ENCODE data around the gene DYNLRB1. TPM values are rescaled to one million over a fixed set of nuclear protein-coding genes. Genes with fewer than 3 reads are reported as not detected.

DYNLRB1 gene
- total and polyA plus RNA-seq, 2 of the 13 experiments (the other 11 are each of a cell fraction or from before 2014, with no cell fraction given) = 140 to 244 TPM

DNA sequence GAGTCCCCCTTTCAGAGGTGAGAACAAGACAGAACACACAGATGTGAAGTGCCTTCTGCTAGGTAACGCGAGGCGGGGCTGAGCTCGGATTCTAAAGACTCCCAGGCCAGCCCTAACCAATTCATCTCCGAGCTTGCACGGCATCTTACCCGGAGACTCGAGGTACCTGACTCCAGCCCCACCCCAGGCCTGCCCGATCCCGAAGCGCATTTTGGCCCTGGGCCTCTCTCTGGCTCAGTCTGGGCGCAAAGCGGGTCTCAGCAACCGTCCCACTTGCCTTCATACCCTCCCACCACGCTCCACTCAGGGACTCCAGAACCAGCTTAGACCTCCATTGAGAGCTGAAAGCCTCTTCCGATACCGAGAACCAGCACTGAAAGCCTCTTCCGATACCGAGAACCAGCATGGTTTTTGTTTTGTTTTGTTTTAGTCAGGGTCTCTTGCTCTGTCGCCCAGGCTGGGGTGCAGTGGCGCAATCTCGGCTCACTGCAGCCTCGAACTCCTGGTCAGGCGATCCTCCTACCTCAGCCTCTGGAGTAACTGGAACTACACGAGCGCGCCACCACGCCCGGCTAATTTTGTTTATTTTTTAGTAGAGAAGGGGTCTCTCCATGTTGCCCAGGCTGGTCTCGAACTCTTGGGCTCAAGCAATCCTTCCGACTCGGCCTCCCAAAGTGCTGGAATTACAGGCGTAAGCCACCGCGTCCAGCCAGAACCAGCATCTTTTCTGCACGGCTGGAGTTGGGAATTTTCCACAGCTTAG lies 557 bp upstream of the DYNLRB1 start (continued):
- TF ChIP-seq, protein P1, sequence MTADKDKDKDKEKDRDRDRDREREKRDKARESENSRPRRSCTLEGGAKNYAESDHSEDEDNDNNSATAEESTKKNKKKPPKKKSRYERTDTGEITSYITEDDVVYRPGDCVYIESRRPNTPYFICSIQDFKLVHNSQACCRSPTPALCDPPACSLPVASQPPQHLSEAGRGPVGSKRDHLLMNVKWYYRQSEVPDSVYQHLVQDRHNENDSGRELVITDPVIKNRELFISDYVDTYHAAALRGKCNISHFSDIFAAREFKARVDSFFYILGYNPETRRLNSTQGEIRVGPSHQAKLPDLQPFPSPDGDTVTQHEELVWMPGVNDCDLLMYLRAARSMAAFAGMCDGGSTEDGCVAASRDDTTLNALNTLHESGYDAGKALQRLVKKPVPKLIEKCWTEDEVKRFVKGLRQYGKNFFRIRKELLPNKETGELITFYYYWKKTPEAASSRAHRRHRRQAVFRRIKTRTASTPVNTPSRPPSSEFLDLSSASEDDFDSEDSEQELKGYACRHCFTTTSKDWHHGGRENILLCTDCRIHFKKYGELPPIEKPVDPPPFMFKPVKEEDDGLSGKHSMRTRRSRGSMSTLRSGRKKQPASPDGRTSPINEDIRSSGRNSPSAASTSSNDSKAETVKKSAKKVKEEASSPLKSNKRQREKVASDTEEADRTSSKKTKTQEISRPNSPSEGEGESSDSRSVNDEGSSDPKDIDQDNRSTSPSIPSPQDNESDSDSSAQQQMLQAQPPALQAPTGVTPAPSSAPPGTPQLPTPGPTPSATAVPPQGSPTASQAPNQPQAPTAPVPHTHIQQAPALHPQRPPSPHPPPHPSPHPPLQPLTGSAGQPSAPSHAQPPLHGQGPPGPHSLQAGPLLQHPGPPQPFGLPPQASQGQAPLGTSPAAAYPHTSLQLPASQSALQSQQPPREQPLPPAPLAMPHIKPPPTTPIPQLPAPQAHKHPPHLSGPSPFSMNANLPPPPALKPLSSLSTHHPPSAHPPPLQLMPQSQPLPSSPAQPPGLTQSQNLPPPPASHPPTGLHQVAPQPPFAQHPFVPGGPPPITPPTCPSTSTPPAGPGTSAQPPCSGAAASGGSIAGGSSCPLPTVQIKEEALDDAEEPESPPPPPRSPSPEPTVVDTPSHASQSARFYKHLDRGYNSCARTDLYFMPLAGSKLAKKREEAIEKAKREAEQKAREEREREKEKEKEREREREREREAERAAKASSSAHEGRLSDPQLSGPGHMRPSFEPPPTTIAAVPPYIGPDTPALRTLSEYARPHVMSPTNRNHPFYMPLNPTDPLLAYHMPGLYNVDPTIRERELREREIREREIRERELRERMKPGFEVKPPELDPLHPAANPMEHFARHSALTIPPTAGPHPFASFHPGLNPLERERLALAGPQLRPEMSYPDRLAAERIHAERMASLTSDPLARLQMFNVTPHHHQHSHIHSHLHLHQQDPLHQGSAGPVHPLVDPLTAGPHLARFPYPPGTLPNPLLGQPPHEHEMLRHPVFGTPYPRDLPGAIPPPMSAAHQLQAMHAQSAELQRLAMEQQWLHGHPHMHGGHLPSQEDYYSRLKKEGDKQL (CRISPR knock-in tag; IDR thresholded peaks at IDR 0.05; ENCODE audit: low read depth) = no peak
- TF ChIP-seq ZNF792 (CRISPR knock-in tag; IDR thresholded peaks at IDR 0.05) = no peak; the same call in 1 of the 2 replicates
- TF ChIP-seq NR2C2 (CRISPR knock-in tag; IDR thresholded peaks at IDR 0.05; ENCODE audit: borderline replicate concordance) = peak; percentile 29; the same call in 1 of the 2 replicates
- 0 out of 2 replicates have a peak, but pooled peaks have one; percentile 13 for TF ChIP-seq ZNF740 (CRISPR knock-in tag; IDR thresholded peaks at IDR 0.05)
- TF ChIP-seq RBAK (CRISPR knock-in tag; IDR thresholded peaks at IDR 0.05) = peak; percentile 78; the same call in 1 of the 2 replicates
- no peak for TF ChIP-seq GPN1 (CRISPR knock-in tag; IDR thresholded peaks at IDR 0.05; ENCODE audit: borderline replicate concordance)
- peak; percentile 3 for TF ChIP-seq TEAD3 (CRISPR knock-in tag; optimal IDR thresholded peaks at IDR 0.05; ENCODE audit: borderline replicate concordance)
- TF ChIP-seq U2AF2 (IDR thresholded peaks at IDR 0.05; ENCODE audit: low read depth, low read length) = no peak
- no peak; the same call in 1 of the 2 replicates for TF ChIP-seq MXD4 (CRISPR knock-in tag; IDR thresholded peaks at IDR 0.05)
- TF ChIP-seq PCBP1 (IDR thresholded peaks at IDR 0.05; ENCODE audit: borderline replicate concordance, low read depth, low read length) = no peak
- TF ChIP-seq ARHGAP35 (CRISPR knock-in tag; IDR thresholded peaks at IDR 0.05; ENCODE audit: borderline replicate concordance) = no peak
- TF ChIP-seq, protein P2, sequence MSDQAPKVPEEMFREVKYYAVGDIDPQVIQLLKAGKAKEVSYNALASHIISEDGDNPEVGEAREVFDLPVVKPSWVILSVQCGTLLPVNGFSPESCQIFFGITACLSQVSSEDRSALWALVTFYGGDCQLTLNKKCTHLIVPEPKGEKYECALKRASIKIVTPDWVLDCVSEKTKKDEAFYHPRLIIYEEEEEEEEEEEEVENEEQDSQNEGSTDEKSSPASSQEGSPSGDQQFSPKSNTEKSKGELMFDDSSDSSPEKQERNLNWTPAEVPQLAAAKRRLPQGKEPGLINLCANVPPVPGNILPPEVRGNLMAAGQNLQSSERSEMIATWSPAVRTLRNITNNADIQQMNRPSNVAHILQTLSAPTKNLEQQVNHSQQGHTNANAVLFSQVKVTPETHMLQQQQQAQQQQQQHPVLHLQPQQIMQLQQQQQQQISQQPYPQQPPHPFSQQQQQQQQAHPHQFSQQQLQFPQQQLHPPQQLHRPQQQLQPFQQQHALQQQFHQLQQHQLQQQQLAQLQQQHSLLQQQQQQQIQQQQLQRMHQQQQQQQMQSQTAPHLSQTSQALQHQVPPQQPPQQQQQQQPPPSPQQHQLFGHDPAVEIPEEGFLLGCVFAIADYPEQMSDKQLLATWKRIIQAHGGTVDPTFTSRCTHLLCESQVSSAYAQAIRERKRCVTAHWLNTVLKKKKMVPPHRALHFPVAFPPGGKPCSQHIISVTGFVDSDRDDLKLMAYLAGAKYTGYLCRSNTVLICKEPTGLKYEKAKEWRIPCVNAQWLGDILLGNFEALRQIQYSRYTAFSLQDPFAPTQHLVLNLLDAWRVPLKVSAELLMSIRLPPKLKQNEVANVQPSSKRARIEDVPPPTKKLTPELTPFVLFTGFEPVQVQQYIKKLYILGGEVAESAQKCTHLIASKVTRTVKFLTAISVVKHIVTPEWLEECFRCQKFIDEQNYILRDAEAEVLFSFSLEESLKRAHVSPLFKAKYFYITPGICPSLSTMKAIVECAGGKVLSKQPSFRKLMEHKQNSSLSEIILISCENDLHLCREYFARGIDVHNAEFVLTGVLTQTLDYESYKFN (CRISPR knock-in tag; conservative IDR thresholded peaks at IDR 0.05) = no peak
- no peak for TF ChIP-seq BCL6 (CRISPR knock-in tag; IDR thresholded peaks at IDR 0.05)
- no peak for TF ChIP-seq HMGA1 (CRISPR knock-in tag; conservative IDR thresholded peaks at IDR 0.05)
- peak; percentile 74; the same call in 1 of the 2 replicates for TF ChIP-seq GFI1 (CRISPR knock-in tag; IDR thresholded peaks at IDR 0.05; ENCODE audit: borderline replicate concordance)
- TF ChIP-seq DMAP1 (CRISPR knock-in tag; IDR thresholded peaks at IDR 0.05) = no peak
- TF ChIP-seq, protein P3, sequence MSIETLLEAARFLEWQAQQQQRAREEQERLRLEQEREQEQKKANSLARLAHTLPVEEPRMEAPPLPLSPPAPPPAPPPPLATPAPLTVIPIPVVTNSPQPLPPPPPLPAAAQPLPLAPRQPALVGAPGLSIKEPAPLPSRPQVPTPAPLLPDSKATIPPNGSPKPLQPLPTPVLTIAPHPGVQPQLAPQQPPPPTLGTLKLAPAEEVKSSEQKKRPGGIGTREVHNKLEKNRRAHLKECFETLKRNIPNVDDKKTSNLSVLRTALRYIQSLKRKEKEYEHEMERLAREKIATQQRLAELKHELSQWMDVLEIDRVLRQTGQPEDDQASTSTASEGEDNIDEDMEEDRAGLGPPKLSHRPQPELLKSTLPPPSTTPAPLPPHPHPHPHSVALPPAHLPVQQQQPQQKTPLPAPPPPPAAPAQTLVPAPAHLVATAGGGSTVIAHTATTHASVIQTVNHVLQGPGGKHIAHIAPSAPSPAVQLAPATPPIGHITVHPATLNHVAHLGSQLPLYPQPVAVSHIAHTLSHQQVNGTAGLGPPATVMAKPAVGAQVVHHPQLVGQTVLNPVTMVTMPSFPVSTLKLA (IDR thresholded peaks at IDR 0.05) = no peak
- TF ChIP-seq ATF7 (IDR thresholded peaks at IDR 0.05) = no peak
- no peak for TF ChIP-seq ATF7 (CRISPR knock-in tag; IDR thresholded peaks at IDR 0.05)
- no peak for TF ChIP-seq ZFP1 (CRISPR knock-in tag; IDR thresholded peaks at IDR 0.05)

Measured in HepG2 (cell line).